ENCODE data around the gene VSIG10L2.
"Not testable (repeated sequence)": the region's sequence is repeated elsewhere in the genome, so short reads cannot be mapped to it uniquely, and the experiment has no call there.

The VSIG10L2 gene

GRCh38 chr11:125971618-125972017 is 25.8 kb downstream of the VSIG10L2 start:
- DNase-seq = no peak

GRCh38 chr11:125974284-125974683 is 28.4 kb downstream of the VSIG10L2 start:
- DNase-seq = no peak

GRCh38 chr11:125975634-125976033 is 29.8 kb downstream of the VSIG10L2 start:
- no peak for DNase-seq

- no peak for DNase-seq
These were observed 30.3 kb downstream of the VSIG10L2 start for GRCh38 chr11:125976156-125976555.

GRCh38 chr11:125977333-125977732 is 31.5 kb downstream of the VSIG10L2 start:
- no peak for DNase-seq

- no peak for DNase-seq
These were observed 32.4 kb downstream of the VSIG10L2 start for GRCh38 chr11:125978181-125978716.

GRCh38 chr11:125978778-125979407 is 33.0 kb downstream of the VSIG10L2 start:
- no peak for DNase-seq

- DNase-seq = no peak
These were observed 33.7 kb downstream of the VSIG10L2 start for GRCh38 chr11:125979511-125979910.

GRCh38 chr11:125980436-125980835 is 34.6 kb downstream of the VSIG10L2 start:
- DNase-seq = no peak

- no peak for DNase-seq
These were observed 36.5 kb downstream of the VSIG10L2 start for GRCh38 chr11:125982348-125982730.

- not testable (repeated sequence) for DNase-seq
These were observed 40.1 kb downstream of the VSIG10L2 start for GRCh38 chr11:125985956-125986355.

- no peak for DNase-seq
These were observed 41.3 kb downstream of the VSIG10L2 start for GRCh38 chr11:125987066-125987641.

GRCh38 chr11:125990244-125990643 is 44.4 kb downstream of the VSIG10L2 start:
- no peak for DNase-seq

- no peak for DNase-seq
These were observed 47.0 kb downstream of the VSIG10L2 start for GRCh38 chr11:125992893-125993292.

- no peak for DNase-seq
These were observed 48.7 kb downstream of the VSIG10L2 start for GRCh38 chr11:125994509-125994908.

GRCh38 chr11:125995313-125995712 is 49.5 kb downstream of the VSIG10L2 start:
- DNase-seq = no peak

GRCh38 chr11:125998267-125998666 is 52.4 kb downstream of the VSIG10L2 start:
- no peak for DNase-seq

GRCh38 chr11:125999234-125999880 is 53.5 kb downstream of the VSIG10L2 start:
- no peak for DNase-seq

- DNase-seq = no peak
These were observed 56.3 kb downstream of the VSIG10L2 start for GRCh38 chr11:126002181-126002580.

Data from islet precursor cell (in vitro differentiated cells).